Thyroid gland (tissue), 4 donors: ENCODE results near the gene PCBP1. TPM values are rescaled to one million over a fixed set of nuclear protein-coding genes. Genes with fewer than 3 reads are reported as not detected.

ENCODE experiments used
- DNase-seq, 2 donors: peaks; one replicate each; pipeline ENCODE4 v3.0.0-alpha.2; 2019
- H3K27ac ChIP-seq, 3 donors: fragments of 200-600 bp; sonication (generic); 1 replicate in 2 of 3; 2 replicates in 1 of 3; pipeline ENCODE4 v1.5.1; 2016 to 2019; ENCODE audit warnings: mild to moderate bottlenecking in 1 of 3, moderate library complexity in 1 of 3
- H3K27me3 ChIP-seq: fragments of 200-600 bp; sonication (generic); one replicate; pipeline ENCODE4 v1.5.1; 2019
- H3K36me3 ChIP-seq, 2 donors: fragments of 200-600 bp; sonication (generic); one replicate each; pipeline ENCODE4 v1.5.1; 2016 to 2019
- H3K4me1 ChIP-seq, 2 donors: fragments of 200-600 bp; sonication (generic); one replicate each; pipeline ENCODE4 v1.5.1; 2017 to 2019
- H3K4me3 ChIP-seq, 3 donors: fragments of 200-600 bp; sonication (generic); replicated peaks in 1 of 3; 1 replicate in 2 of 3; 2 replicates in 1 of 3; pipeline ENCODE4 v1.5.1; 2016; ENCODE audit warnings: mild to moderate bottlenecking in 1 of 3
- H3K9me3 ChIP-seq: fragments of 200-600 bp; sonication (generic); one replicate; pipeline ENCODE4 v1.5.1; 2017
- POLR2A ChIP-seq, 2 donors: fragments of 450-650 bp; IDR thresholded peaks; one replicate each; pipeline ENCODE4 v1.6.1; 2017; ENCODE audit warnings: antibody characterized with exemption in 2 of 2, mild to moderate bottlenecking in 2 of 2, moderate library complexity in 1 of 2
- WGBS, 2 donors: methylation state at CpG; one replicate each; pipeline ENCODE4 v1.1.5; 2017; 5-methylcytosine and 5-hydroxymethylcytosine counted together
- intact Hi-C: fragments of 100-400 bp; cut with DNase I; formaldehyde crosslinking; loops from one replicate; pipeline ENCODE4 v1.15.1; 2023
- total RNA-seq, 4 donors: library from RNA; depleted of rRNA; stranded (reverse); fragments of >200 nt; gene quantifications; one replicate each; pipeline ENCODE4 v1.2.3, GENCODE V29; 2016
- TF ChIP-seq, protein P1 (sequence below), 6 experiments: fragments of 200-600 bp in 3 of 6; fragments of 450-650 bp in 3 of 6; sonication (generic) in 3 of 6; IDR thresholded peaks; one replicate each; pipeline ENCODE4 v1.5.1; 2016 to 2019; ENCODE audit warnings: antibody characterized with exemption in 6 of 6, mild to moderate bottlenecking in 2 of 6, inconsistent platforms in 1 of 6, moderate library complexity in 1 of 6

The PCBP1 gene
- total RNA-seq, 4 donors from 2014 or later = 165 to 215 (median 195) TPM

DNA sequence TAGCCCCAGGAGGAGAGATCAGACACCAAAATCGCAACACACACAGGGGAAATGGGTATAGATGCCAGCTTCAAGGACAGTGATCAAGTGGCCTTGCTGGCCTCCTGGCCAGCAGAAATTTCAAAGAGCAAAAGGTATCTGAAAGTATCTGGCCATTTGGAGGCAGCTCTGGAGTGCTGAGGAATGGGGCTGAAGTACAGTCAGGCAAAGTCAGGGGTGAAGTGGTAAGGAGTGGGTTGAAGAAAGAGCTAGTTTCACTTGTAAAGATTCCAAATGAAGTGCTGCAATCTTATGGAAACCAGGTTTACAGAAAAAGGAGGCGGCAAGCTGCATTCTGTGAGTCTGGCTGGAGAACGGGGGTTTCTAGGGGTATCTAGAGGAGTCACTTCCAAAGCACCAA lies 19.2 kb upstream of the PCBP1 start:
- WGBS, 2 donors = 84 to 85% methylated on average over 3 of the region's 3 CpGs
- H3K9me3 ChIP-seq = no peaks in the 10 kb centered on the region
- H3K36me3 ChIP-seq = peaks cover 5 to 9% of the 10 kb centered on the region in 2 donors
- no peak for DNase-seq
- H3K27ac ChIP-seq = peak overlapping the region in 2 of 3 donors; percentile 22 to 41
- intact Hi-C loops = loop anchor here (10.0 kb wide), 1 partner anchor 133 kb away; no protein-coding TSS in a partner anchor
- TF ChIP-seq, protein P1, sequence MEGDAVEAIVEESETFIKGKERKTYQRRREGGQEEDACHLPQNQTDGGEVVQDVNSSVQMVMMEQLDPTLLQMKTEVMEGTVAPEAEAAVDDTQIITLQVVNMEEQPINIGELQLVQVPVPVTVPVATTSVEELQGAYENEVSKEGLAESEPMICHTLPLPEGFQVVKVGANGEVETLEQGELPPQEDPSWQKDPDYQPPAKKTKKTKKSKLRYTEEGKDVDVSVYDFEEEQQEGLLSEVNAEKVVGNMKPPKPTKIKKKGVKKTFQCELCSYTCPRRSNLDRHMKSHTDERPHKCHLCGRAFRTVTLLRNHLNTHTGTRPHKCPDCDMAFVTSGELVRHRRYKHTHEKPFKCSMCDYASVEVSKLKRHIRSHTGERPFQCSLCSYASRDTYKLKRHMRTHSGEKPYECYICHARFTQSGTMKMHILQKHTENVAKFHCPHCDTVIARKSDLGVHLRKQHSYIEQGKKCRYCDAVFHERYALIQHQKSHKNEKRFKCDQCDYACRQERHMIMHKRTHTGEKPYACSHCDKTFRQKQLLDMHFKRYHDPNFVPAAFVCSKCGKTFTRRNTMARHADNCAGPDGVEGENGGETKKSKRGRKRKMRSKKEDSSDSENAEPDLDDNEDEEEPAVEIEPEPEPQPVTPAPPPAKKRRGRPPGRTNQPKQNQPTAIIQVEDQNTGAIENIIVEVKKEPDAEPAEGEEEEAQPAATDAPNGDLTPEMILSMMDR (IDR thresholded peaks at IDR 0.05) = no peak
- TF ChIP-seq POLR2A (IDR thresholded peaks at IDR 0.05) = no peak
- no peak overlapping the region for H3K4me3 ChIP-seq
- H3K27me3 ChIP-seq = no peaks in the 10 kb centered on the region
- peaks cover 17 to 30% of the 10 kb centered on the region in 2 donors for H3K4me1 ChIP-seq

- Histone ChIP-seq H3K4me1 (peaks cover 20 to 37% of the 10 kb centered on the region in 2 donors), H3K4me3 (no peak overlapping the region), H3K27me3 (no peaks in the 10 kb centered on the region), H3K9me3 (no peaks in the 10 kb centered on the region), H3K36me3 (peaks cover 4 to 5% of the 10 kb centered on the region in 2 donors), H3K27ac (peak overlapping the region in 2 of 3 donors; percentile 92)
- intact Hi-C loops = loop anchor here (10.0 kb wide), 1 partner anchor 134 kb away; no protein-coding TSS in a partner anchor
- no peak for TF ChIP-seq POLR2A (IDR thresholded peaks at IDR 0.05)
- TF ChIP-seq, protein P1 (IDR thresholded peaks at IDR 0.05) = no peak
- DNase-seq = no peak
- 74 to 93% methylated on average over 3 of the region's 3 CpGs for WGBS, 2 donors
Observed at GRCh38 chr2:70069049-70069448, 18.2 kb upstream of the PCBP1 start.

DNA sequence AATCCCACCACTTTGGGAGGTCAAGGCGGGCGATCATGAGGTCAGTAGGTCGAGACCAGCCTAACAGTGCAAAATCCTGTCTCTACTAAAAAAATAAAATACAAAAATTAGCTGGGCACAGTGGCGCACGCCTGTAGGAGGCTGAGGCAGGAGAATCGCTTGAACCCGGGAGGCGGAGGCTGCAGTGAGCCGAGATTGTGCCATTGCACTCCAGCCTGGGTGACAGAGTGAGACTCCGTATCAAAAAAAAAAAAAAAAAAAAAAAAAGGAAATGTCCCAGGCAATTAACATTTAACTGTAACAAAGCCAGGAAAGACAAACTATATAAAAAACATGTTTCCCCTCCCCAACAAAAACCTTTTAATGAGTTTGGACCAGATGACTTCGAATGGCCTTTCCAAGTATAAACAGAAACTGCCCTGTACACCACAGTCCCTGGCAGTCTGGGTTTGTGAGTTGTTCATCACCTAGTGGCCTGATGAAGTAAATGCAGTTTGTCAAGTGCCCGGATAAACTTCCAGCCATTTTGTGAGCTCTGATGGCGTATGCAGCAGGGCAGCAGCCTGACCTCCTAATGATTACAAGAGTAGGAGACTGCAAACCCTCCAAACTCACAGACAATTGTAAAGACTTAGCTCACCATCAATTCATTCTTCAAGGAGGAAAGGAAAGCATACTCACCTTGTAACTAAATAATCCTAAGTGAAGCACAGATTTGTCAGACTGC lies 16.6 kb upstream of the PCBP1 start:
- Histone ChIP-seq H3K4me3 (no peak overlapping the region), H3K4me1 (peaks cover 23 to 52% of the 10 kb centered on the region in 2 donors), H3K36me3 (no peaks in the 10 kb centered on the region), H3K9me3 (no peaks in the 10 kb centered on the region), H3K27me3 (no peaks in the 10 kb centered on the region), H3K27ac (peak overlapping the region; percentile 75 to 92 (median 92))
- WGBS, 2 donors = 62 to 71% methylated on average over 13 of the region's 13 CpGs
- peak; percentile 63 to 71 for DNase-seq
- intact Hi-C loops = loop anchor here (5.0 kb wide), 1 partner anchor 158 kb away; no protein-coding TSS in a partner anchor
- TF ChIP-seq, protein P1 (IDR thresholded peaks at IDR 0.05) = peak; percentile 57 to 92 (median 84)
- TF ChIP-seq POLR2A (IDR thresholded peaks at IDR 0.05) = peak in 1 of 2 donors; percentile 16

GRCh38 chr2:70073493-70073892 lies 13.8 kb upstream of the PCBP1 start:
- 79 to 80% methylated on average over 5 of the region's 5 CpGs for WGBS, 2 donors
- DNase-seq = peak in 1 of 2 donors; percentile 33
- no peak for TF ChIP-seq POLR2A (IDR thresholded peaks at IDR 0.05)
- Histone ChIP-seq H3K4me1 (peaks cover 35 to 59% of the 10 kb centered on the region in 2 donors), H3K9me3 (no peaks in the 10 kb centered on the region), H3K36me3 (peaks cover 0 to 2% of the 10 kb centered on the region in 2 donors), H3K27ac (peak overlapping the region; percentile 36 to 92 (median 92)), H3K4me3 (no peak overlapping the region), H3K27me3 (no peaks in the 10 kb centered on the region)
- intact Hi-C loops = loop anchor here (5.0 kb wide), 1 partner anchor 161 kb away; no protein-coding TSS in a partner anchor

GRCh38 chr2:70078384-70078783 lies 8.9 kb upstream of the PCBP1 start:
- H3K4me1 ChIP-seq = peaks cover 49 to 66% of the 10 kb centered on the region in 2 donors
- no peaks in the 10 kb centered on the region for H3K27me3 ChIP-seq
- H3K9me3 ChIP-seq = no peaks in the 10 kb centered on the region
- peaks cover 0 to 5% of the 10 kb centered on the region in 2 donors for H3K36me3 ChIP-seq
- TF ChIP-seq POLR2A (IDR thresholded peaks at IDR 0.05) = no peak
- TF ChIP-seq, protein P1 (IDR thresholded peaks at IDR 0.05) = no peak
- intact Hi-C loops = no loop called here
- no peak for DNase-seq
- H3K4me3 ChIP-seq = no peak overlapping the region
- peak overlapping the region; percentile 56 to 72 (median 59) for H3K27ac ChIP-seq
